Measurements from ENCODE around the gene USHBP1. TPM values are rescaled to one million over a fixed set of nuclear protein-coding genes. Genes with fewer than 3 reads are reported as not detected.

The USHBP1 gene
- total and polyA plus RNA-seq, 2 donors (not counting 1 experiment from before 2014, with no cell fraction given) = not detected

- Histone ChIP-seq H3K9ac (ENCODE audit: insufficient read depth, low read length) (peak overlapping the region; percentile 52), H3K4me2 (ENCODE audit: extremely low read depth, insufficient read depth, low read length) (peak overlapping the region; percentile 93), H3K4me1 (ENCODE audit: control insufficient read depth, extremely low read depth, insufficient read depth, low read length) (peaks cover 6% of the 10 kb centered on the region), H3K4me3 (replicated peaks in 1 of 4; ENCODE audit: control extremely low read depth in 1 of 4, insufficient read depth in 1 of 4, low read depth in 3 of 4, low read length in 4 of 4) (peak overlapping the region; percentile 74 to 84 (median 80)), H2AFZ (ENCODE audit: low read length) (no peak overlapping the region), H3K27ac (ENCODE audit: insufficient read depth, low read length) (peak overlapping the region; percentile 61), H4K20me1 (ENCODE audit: control insufficient read depth, extremely low read depth, insufficient read depth, low read length) (no peaks in the 10 kb centered on the region), H3K27me3 (ENCODE audit: control insufficient read depth, insufficient read depth, low read length) (no peaks in the 10 kb centered on the region), H3K79me2 (ENCODE audit: control insufficient read depth, insufficient read depth, low read length) (peaks cover 40% of the 10 kb centered on the region), H3K36me3 (ENCODE audit: control insufficient read depth, insufficient read depth, low read length) (peaks cover 3% of the 10 kb centered on the region), H3K9me3 (ENCODE audit: control insufficient read depth, insufficient read depth, low read depth, low read length) (no peaks in the 10 kb centered on the region)
- no peak for DNase-seq (ENCODE audit: low read depth in 2 of 2)
- no peak for TF ChIP-seq EZH2 (IDR thresholded peaks at IDR 0.05; ENCODE audit: low read length, missing control alignments)
- TF ChIP-seq, protein P1, sequence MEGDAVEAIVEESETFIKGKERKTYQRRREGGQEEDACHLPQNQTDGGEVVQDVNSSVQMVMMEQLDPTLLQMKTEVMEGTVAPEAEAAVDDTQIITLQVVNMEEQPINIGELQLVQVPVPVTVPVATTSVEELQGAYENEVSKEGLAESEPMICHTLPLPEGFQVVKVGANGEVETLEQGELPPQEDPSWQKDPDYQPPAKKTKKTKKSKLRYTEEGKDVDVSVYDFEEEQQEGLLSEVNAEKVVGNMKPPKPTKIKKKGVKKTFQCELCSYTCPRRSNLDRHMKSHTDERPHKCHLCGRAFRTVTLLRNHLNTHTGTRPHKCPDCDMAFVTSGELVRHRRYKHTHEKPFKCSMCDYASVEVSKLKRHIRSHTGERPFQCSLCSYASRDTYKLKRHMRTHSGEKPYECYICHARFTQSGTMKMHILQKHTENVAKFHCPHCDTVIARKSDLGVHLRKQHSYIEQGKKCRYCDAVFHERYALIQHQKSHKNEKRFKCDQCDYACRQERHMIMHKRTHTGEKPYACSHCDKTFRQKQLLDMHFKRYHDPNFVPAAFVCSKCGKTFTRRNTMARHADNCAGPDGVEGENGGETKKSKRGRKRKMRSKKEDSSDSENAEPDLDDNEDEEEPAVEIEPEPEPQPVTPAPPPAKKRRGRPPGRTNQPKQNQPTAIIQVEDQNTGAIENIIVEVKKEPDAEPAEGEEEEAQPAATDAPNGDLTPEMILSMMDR (conservative IDR thresholded peaks at IDR 0.05 in 1 of 2, IDR thresholded peaks at IDR 0.05 in 1 of 2; ENCODE audit: low read depth in 1 of 2, low read length in 2 of 2) = no peak
These were observed 21.2 kb downstream of the USHBP1 start for GRCh38 chr19:17243211-17243829.

- Histone ChIP-seq H3K4me2 (ENCODE audit: extremely low read depth, insufficient read depth, low read length) (peak overlapping the region; percentile 41), H3K9me3 (ENCODE audit: control insufficient read depth, insufficient read depth, low read depth, low read length) (no peaks in the 10 kb centered on the region)
- no peak for DNase-seq (ENCODE audit: low read depth in 2 of 2)
These were observed 21.9 kb downstream of the USHBP1 start for GRCh38 chr19:17242431-17243208.

More at GRCh38 chr19:17242431-17243208, 21.9 kb downstream of the USHBP1 start:
- Histone ChIP-seq H2AFZ (ENCODE audit: low read length) (no peak overlapping the region), H3K4me3 (replicated peaks in 1 of 4; ENCODE audit: control extremely low read depth in 1 of 4, insufficient read depth in 1 of 4, low read depth in 3 of 4, low read length in 4 of 4) (peak overlapping the region in 2 of 4 experiments; percentile 78 to 84), H3K9ac (ENCODE audit: insufficient read depth, low read length) (no peak overlapping the region), H4K20me1 (ENCODE audit: control insufficient read depth, extremely low read depth, insufficient read depth, low read length) (no peaks in the 10 kb centered on the region), H3K4me1 (ENCODE audit: control insufficient read depth, extremely low read depth, insufficient read depth, low read length) (peaks cover 6% of the 10 kb centered on the region), H3K27me3 (ENCODE audit: control insufficient read depth, insufficient read depth, low read length) (no peaks in the 10 kb centered on the region), H3K27ac (ENCODE audit: insufficient read depth, low read length) (no peak overlapping the region), H3K79me2 (ENCODE audit: control insufficient read depth, insufficient read depth, low read length) (peaks cover 40% of the 10 kb centered on the region), H3K36me3 (ENCODE audit: control insufficient read depth, insufficient read depth, low read length) (peaks cover 7% of the 10 kb centered on the region)
- no peak for TF ChIP-seq EZH2 (IDR thresholded peaks at IDR 0.05; ENCODE audit: low read length, missing control alignments)
- TF ChIP-seq, protein P1 (conservative IDR thresholded peaks at IDR 0.05 in 1 of 2, IDR thresholded peaks at IDR 0.05 in 1 of 2; ENCODE audit: low read depth in 1 of 2, low read length in 2 of 2) = no peak

Measured in fibroblast of lung (primary cell).